ENCODE data around the gene ASCC3. TPM values are rescaled to one million over a fixed set of nuclear protein-coding genes. Genes with fewer than 3 reads are reported as not detected.

The ASCC3 gene
- total and polyA plus RNA-seq, 2 of the 4 experiments (the other 2 are of a cell fraction): 25.8 to 104 TPM

- H4K20me1 ChIP-seq (ENCODE audit: insufficient read depth, low read length): no peaks in the 10 kb centered on the region
- no peak overlapping the region for H2AK9ac ChIP-seq (replicated peaks; ENCODE audit: low read depth, low read length, poor library complexity)
- H3K9ac ChIP-seq (ENCODE audit: low read depth, low read length): no peak overlapping the region
- no peak overlapping the region for H3K4me2 ChIP-seq (ENCODE audit: low read depth, low read length)
- H2BK20ac ChIP-seq (ENCODE audit: low read depth, low read length): no peak overlapping the region
- in situ Hi-C loops (cut with MboI; ENCODE audit: low sequenced_read_pairs): no loop called here
- ATAC-seq (ENCODE audit: low read depth): peak; percentile 90
- peak overlapping the region; percentile 51; the same call in 1 of the 2 replicates for H3K18ac ChIP-seq (ENCODE audit: low read depth, low read length)
- peaks cover 3% of the 10 kb centered on the region in 2 experiments; a peak in 1 of 4 replicates for H3K79me1 ChIP-seq (ENCODE audit: low read depth in 1 of 2, low read length in 2 of 2)
- no peak overlapping the region for H3K4ac ChIP-seq (ENCODE audit: low read depth, low read length)
- no peak overlapping the region for H3K23ac ChIP-seq (ENCODE audit: low read depth, low read length)
- H3K4me3 ChIP-seq (ENCODE audit: insufficient read depth, low read depth, low read length): no peak overlapping the region
- DNase-seq: peak; percentile 17
- intact Hi-C loops (cut with micrococcal nuclease): no loop called here
- H3K36me3 ChIP-seq (ENCODE audit: control insufficient read depth, insufficient read depth, low read length): no peaks in the 10 kb centered on the region
- peak overlapping the region; percentile 20 for H2BK5ac ChIP-seq (ENCODE audit: low read depth, low read length, poor library complexity, severe bottlenecking)
- H3K4me1 ChIP-seq (ENCODE audit: control insufficient read depth, insufficient read depth, low read length): no peaks in the 10 kb centered on the region
- H3K27me3 ChIP-seq (ENCODE audit: control insufficient read depth, insufficient read depth, low read length): no peaks in the 10 kb centered on the region
- H2BK120ac ChIP-seq (ENCODE audit: low read depth, low read length): no peak overlapping the region
- H4K5ac ChIP-seq (ENCODE audit: low read depth, low read length): no peak overlapping the region
- H2AFZ ChIP-seq (replicated peaks; ENCODE audit: low read length, poor library complexity): no peak overlapping the region
- no peak overlapping the region for H4K91ac ChIP-seq (ENCODE audit: insufficient read depth, low read depth, low read length)
- H3K56ac ChIP-seq (ENCODE audit: extremely low read depth, insufficient read depth, low read length): no peak overlapping the region
- no peaks in the 10 kb centered on the region for H3K9me3 ChIP-seq (ENCODE audit: control insufficient read depth, insufficient read depth, low read length)
- dilution Hi-C loops (cut with HindIII; ENCODE audit: low sequenced_read_pairs, unreplicated experiment): no loop called here
- ChIA-PET CTCF (interaction anchor here (0.7 kb wide), 1 partner anchor 12 kb away, joined by 3 read pairs; no protein-coding TSS in a partner anchor), POLR2A (ENCODE audit: unreplicated experiment) (no interaction called here)
- no peak overlapping the region for H2BK15ac ChIP-seq (ENCODE audit: low read depth, low read length)
- H3K9me1 ChIP-seq (ENCODE audit: insufficient read depth, low read length): no peaks in the 10 kb centered on the region; the same call in 1 of the 2 replicates
- H3K27ac ChIP-seq (ENCODE audit: insufficient read depth, low read length): no peak overlapping the region
- H3K14ac ChIP-seq (replicated peaks; ENCODE audit: low read depth, low read length): no peak overlapping the region
- BruUV-seq (replicated peaks): no TSS peak
- no peak overlapping the region for H4K8ac ChIP-seq (ENCODE audit: low read depth in 2 of 2, low read length in 2 of 2)
- TF ChIP-seq SMC3 (IDR thresholded peaks at IDR 0.05; ENCODE audit: low read depth, low read length) (no peak), USF2 (IDR thresholded peaks at IDR 0.05; ENCODE audit: low read depth, low read length) (no peak), FOS (IDR thresholded peaks at IDR 0.05; ENCODE audit: low read depth, low read length) (no peak), MXI1 (IDR thresholded peaks at IDR 0.05; ENCODE audit: borderline replicate concordance, low read depth, low read length) (no peak), NFE2L2 (IDR thresholded peaks at IDR 0.05; ENCODE audit: low read depth, low read length) (no peak), RCOR1 (IDR thresholded peaks at IDR 0.05; ENCODE audit: insufficient replicate concordance, low read length) (no peak), POLR2A (IDR thresholded peaks at IDR 0.05; ENCODE audit: low read depth, low read length) (no peak), MAZ (IDR thresholded peaks at IDR 0.05; ENCODE audit: borderline replicate concordance, low read depth, low read length) (no peak), CHD1 (IDR thresholded peaks at IDR 0.05; ENCODE audit: low read depth, low read length) (no peak), BHLHE40 (IDR thresholded peaks at IDR 0.05; ENCODE audit: low read depth, low read length) (no peak), RAD21 (IDR thresholded peaks at IDR 0.05; ENCODE audit: low read length) (no peak), CTCF (conservative IDR thresholded peaks at IDR 0.05; ENCODE audit: low read depth, low read length) (no peak), MAFK (IDR thresholded peaks at IDR 0.05; ENCODE audit: low read depth, low read length) (no peak), ELK1 (IDR thresholded peaks at IDR 0.05; ENCODE audit: borderline replicate concordance, low read depth, low read length) (no peak), CEBPB (IDR thresholded peaks at IDR 0.05; ENCODE audit: low read depth, low read length) (no peak), RFX5 (IDR thresholded peaks at IDR 0.05; ENCODE audit: low read depth, low read length) (no peak)
- WGBS, 2 experiments (ENCODE audit: extremely low coverage in 2 of 2, insufficient read length in 1 of 2): no CpG with 5 or more reads among the region's 2 CpGs
- H2AK5ac ChIP-seq (ENCODE audit: low read depth, low read length): no peak overlapping the region
Measured at GRCh38 chr6:100691972-100692371, 189.2 kb downstream of the ASCC3 start.
